Tibial nerve (tissue), 4 donors: ENCODE measurements around the gene SYNPO. TPM values are rescaled to one million over a fixed set of nuclear protein-coding genes. Genes with fewer than 3 reads are reported as not detected.

Source experiments
- DNase-seq, 2 donors: peaks; one replicate each; pipeline ENCODE4 v3.0.0-alpha.2; 2019; ENCODE audit warnings: low spot score in 2 of 2
- H3K27ac ChIP-seq, 4 donors: fragments of 200-600 bp; sonication (generic) in 3 of 4; one replicate each; pipeline ENCODE4 v1.5.1; 2017 to 2019; ENCODE audit warnings: mild to moderate bottlenecking in 1 of 4
- H3K27me3 ChIP-seq, 2 donors: fragments of 200-600 bp; sonication (generic) in 1 of 2; one replicate each; pipeline versions ENCODE4 v1.5.1 to v1.6.0; 2017 to 2019
- H3K36me3 ChIP-seq, 3 donors: fragments of 200-600 bp; sonication (generic); one replicate each; pipeline ENCODE4 v1.5.1; 2018 to 2019
- H3K4me1 ChIP-seq, 4 donors: fragments of 200-600 bp; sonication (generic) in 3 of 4; one replicate each; pipeline ENCODE4 v1.5.1; 2017 to 2019
- H3K4me3 ChIP-seq, 4 donors: fragments of 200-600 bp; sonication (generic) in 3 of 4; one replicate each; pipeline ENCODE4 v1.5.1; 2017 to 2019; ENCODE audit warnings: mild to moderate bottlenecking in 1 of 4, moderate library complexity in 1 of 4
- H3K9me3 ChIP-seq, 4 donors: fragments of 200-600 bp; sonication (generic) in 3 of 4; one replicate each; pipeline ENCODE4 v1.5.1; 2017 to 2019
- CTCF ChIP-seq, 5 experiments: fragments of 200-600 bp in 3 of 5; fragments of 450-650 bp in 2 of 5; sonication (generic) in 3 of 5; IDR thresholded peaks; one replicate each; pipeline ENCODE4 v1.5.1; 2016 to 2019; ENCODE audit warnings: antibody characterized with exemption in 5 of 5, mild to moderate bottlenecking in 3 of 5, moderate library complexity in 2 of 5
- EP300 ChIP-seq, 2 donors: sonication (generic); formaldehyde crosslinking; IDR thresholded peaks; one replicate each; pipeline ENCODE4 v1.6.1; 2017; ENCODE audit warnings: antibody characterized with exemption in 2 of 2, mild to moderate bottlenecking in 1 of 2
- POLR2A ChIP-seq, 2 donors: fragments of 450-650 bp; IDR thresholded peaks; one replicate each; pipeline ENCODE4 v1.6.1; 2017; ENCODE audit warnings: antibody characterized with exemption in 2 of 2, mild to moderate bottlenecking in 2 of 2, moderate library complexity in 2 of 2
- WGBS, 2 donors: methylation state at CpG; one replicate each; pipeline ENCODE4 v1.1.5; 2018; 5-methylcytosine and 5-hydroxymethylcytosine counted together
- total RNA-seq, 4 donors: library from RNA; depleted of rRNA; stranded (reverse); fragments of >200 nt; gene quantifications; one replicate each; pipeline ENCODE4 v1.1.0, GENCODE V29; 2016

Gene SYNPO
- total RNA-seq, 4 donors from 2014 or later = 58.4 to 71.5 (median 63.5) TPM

GRCh38 chr5:150595466-150596031, 44.9 kb upstream of the SYNPO start:
- Histone ChIP-seq H3K27ac (peak overlapping the region in 1 of 4 donors; percentile 26), H3K36me3 (no peaks in the 10 kb centered on the region), H3K9me3 (no peaks in the 10 kb centered on the region), H3K4me1 (peaks cover 0 to 56% (median 30%) of the 10 kb centered on the region in 4 donors), H3K27me3 (no peaks in the 10 kb centered on the region), H3K4me3 (no peak overlapping the region)
- TF ChIP-seq EP300 (IDR thresholded peaks at IDR 0.05) (no peak), CTCF (IDR thresholded peaks at IDR 0.05) (no peak), POLR2A (IDR thresholded peaks at IDR 0.05) (no peak)
- 52 to 71% methylated on average over 12 of the region's 12 CpGs for WGBS, 2 donors
- DNase-seq = no peak

GRCh38 chr5:150596313-150596712, 44.1 kb upstream of the SYNPO start:
- TF ChIP-seq POLR2A (IDR thresholded peaks at IDR 0.05) = no peak
- no peak for TF ChIP-seq CTCF (IDR thresholded peaks at IDR 0.05)
- no peak for TF ChIP-seq EP300 (IDR thresholded peaks at IDR 0.05)

GRCh38 chr5:150596826-150597225, 43.6 kb upstream of the SYNPO start:
- H3K27ac ChIP-seq = no peak overlapping the region
- no peaks in the 10 kb centered on the region for H3K27me3 ChIP-seq
- H3K4me3 ChIP-seq = no peak overlapping the region
- H3K9me3 ChIP-seq = no peaks in the 10 kb centered on the region
- WGBS, 2 donors = 96 to 97% methylated on average over 3 of the region's 3 CpGs
- TF ChIP-seq POLR2A (IDR thresholded peaks at IDR 0.05) = no peak
- TF ChIP-seq EP300 (IDR thresholded peaks at IDR 0.05) = no peak
- no peak for TF ChIP-seq CTCF (IDR thresholded peaks at IDR 0.05)
- H3K36me3 ChIP-seq = no peaks in the 10 kb centered on the region
- no peak for DNase-seq
- peaks cover 0 to 56% (median 27%) of the 10 kb centered on the region in 4 donors for H3K4me1 ChIP-seq

More at GRCh38 chr5:150596313-150596712, 44.1 kb upstream of the SYNPO start:
- no peaks in the 10 kb centered on the region for H3K9me3 ChIP-seq
- H3K4me3 ChIP-seq = no peak overlapping the region
- H3K36me3 ChIP-seq = no peaks in the 10 kb centered on the region
- no peak for DNase-seq
- peak overlapping the region in 1 of 4 donors; percentile 26 for H3K27ac ChIP-seq
- no peaks in the 10 kb centered on the region for H3K27me3 ChIP-seq
- 79 to 85% methylated on average over 9 of the region's 9 CpGs for WGBS, 2 donors
- peaks cover 0 to 56% (median 27%) of the 10 kb centered on the region in 4 donors for H3K4me1 ChIP-seq

GRCh38 chr5:150598006-150598405, 42.5 kb upstream of the SYNPO start:
- Histone ChIP-seq H3K4me3 (no peak overlapping the region), H3K36me3 (no peaks in the 10 kb centered on the region), H3K27me3 (no peaks in the 10 kb centered on the region), H3K9me3 (no peaks in the 10 kb centered on the region), H3K4me1 (peaks cover 0 to 52% (median 27%) of the 10 kb centered on the region in 4 donors), H3K27ac (peak overlapping the region in 1 of 4 donors; percentile 17)
- 52 to 57% methylated on average over 6 to 10 of the region's 10 CpGs for WGBS, 2 donors
- TF ChIP-seq POLR2A (IDR thresholded peaks at IDR 0.05) (no peak), EP300 (IDR thresholded peaks at IDR 0.05) (no peak), CTCF (IDR thresholded peaks at IDR 0.05) (no peak)
- no peak for DNase-seq

GRCh38 chr5:150598821-150599273, 41.6 kb upstream of the SYNPO start:
- TF ChIP-seq EP300 (IDR thresholded peaks at IDR 0.05) = no peak
- TF ChIP-seq CTCF (IDR thresholded peaks at IDR 0.05) = no peak
- no peak for TF ChIP-seq POLR2A (IDR thresholded peaks at IDR 0.05)
- H3K4me1 ChIP-seq = peaks cover 0 to 44% (median 18%) of the 10 kb centered on the region in 4 donors
- H3K36me3 ChIP-seq = no peaks in the 10 kb centered on the region
- WGBS, 2 donors = 82 to 95% methylated on average over 12 of the region's 12 CpGs
- no peaks in the 10 kb centered on the region for H3K27me3 ChIP-seq
- no peak for DNase-seq
- no peak overlapping the region for H3K4me3 ChIP-seq
- no peaks in the 10 kb centered on the region for H3K9me3 ChIP-seq
- no peak overlapping the region for H3K27ac ChIP-seq
